Right ventricle myocardium superior (tissue), 1 donor: ENCODE results near the gene GARIN1A. TPM values are rescaled to one million over a fixed set of nuclear protein-coding genes. Genes with fewer than 3 reads are reported as not detected.

Experiments used
- ATAC-seq: fragments of 200-7000 bp; cut with Tn5 transposase; one replicate; pipeline ENCODE4 v1.9.1; 2020; ENCODE audit warnings: mild to moderate bottlenecking; ENCODE audit not compliant: poor library complexity
- DNase-seq: peaks from one replicate; pipeline ENCODE4 v3.0.0-alpha.2; 2020
- intact Hi-C: fragments of 100-400 bp; cut with DNase I; formaldehyde crosslinking; loops from one replicate; pipeline ENCODE4 v1.11.2; 2022
- total RNA-seq: library from RNA; stranded (reverse); fragmentation: NEBNext Ultra II Directional; extraction: Animal tissue kit (Norgen Biotek cat#: 25700); gene quantifications from one replicate; pipeline ENCODE4 v1.2.1, GENCODE V29; 2021
- donor health status: DM: no; HTN: yes; CAD: no; lungs with severe emphysema.

GARIN1A gene
- total RNA-seq, 1 donor from 2014 or later = 1.7 TPM

GRCh38 chr7:128705891-128706333, 33.8 kb downstream of the GARIN1A start:
- no peak for ATAC-seq
- no peak for DNase-seq
- intact Hi-C loops = no loop called here

- DNase-seq = no peak
- ATAC-seq = no peak
- intact Hi-C loops = no loop called here
Observed at GRCh38 chr7:128707752-128708151, 35.7 kb downstream of the GARIN1A start.

GRCh38 chr7:128708235-128708634, 36.1 kb downstream of the GARIN1A start:
- ATAC-seq = no peak
- intact Hi-C loops = no loop called here
- no peak for DNase-seq

- no peak for ATAC-seq
- no peak for DNase-seq
- intact Hi-C loops = no loop called here
Observed at GRCh38 chr7:128708824-128709223, 36.7 kb downstream of the GARIN1A start.

GRCh38 chr7:128710481-128710880, 38.4 kb downstream of the GARIN1A start:
- ATAC-seq (no peak), DNase-seq (no peak)
- intact Hi-C loops = no loop called here

- ATAC-seq = no peak
- no peak for DNase-seq
- intact Hi-C loops = no loop called here
Observed at GRCh38 chr7:128713794-128714193, 41.7 kb downstream of the GARIN1A start.

GRCh38 chr7:128714701-128715495, 42.8 kb downstream of the GARIN1A start:
- intact Hi-C loops = no loop called here
- no peak for DNase-seq
- ATAC-seq = no peak

- DNase-seq (no peak), ATAC-seq (no peak)
- intact Hi-C loops = no loop called here
Observed at GRCh38 chr7:128718967-128719642, 47.0 kb downstream of the GARIN1A start.

- ATAC-seq (no peak), DNase-seq (no peak)
- intact Hi-C loops = no loop called here
Observed at GRCh38 chr7:128721376-128721775, 49.3 kb downstream of the GARIN1A start.

Other genes starting within 250 kb of the GARIN1A start
- gene HILPDA, start 216.4 kb upstream of the GARIN1A start, total RNA-seq = 7.3 TPM
- 16.6 TPM for gene METTL2B, start 195.5 kb upstream of the GARIN1A start, total RNA-seq
- 165 TPM for gene CALU, start 67.1 kb downstream of the GARIN1A start, total RNA-seq
- gene OPN1SW, start 103.5 kb downstream of the GARIN1A start, total RNA-seq = not detected
- gene CCDC136, start 119.7 kb downstream of the GARIN1A start, total RNA-seq = 5.2 TPM
- gene FLNC, start 158.1 kb downstream of the GARIN1A start, total RNA-seq = 601 TPM
- gene ATP6V1F, start 190.6 kb downstream of the GARIN1A start, total RNA-seq = 119 TPM
- gene KCP, start 238.4 kb downstream of the GARIN1A start, total RNA-seq = 0.11 TPM